ENCODE results near the gene KCTD10.

KCTD10 gene

DNA sequence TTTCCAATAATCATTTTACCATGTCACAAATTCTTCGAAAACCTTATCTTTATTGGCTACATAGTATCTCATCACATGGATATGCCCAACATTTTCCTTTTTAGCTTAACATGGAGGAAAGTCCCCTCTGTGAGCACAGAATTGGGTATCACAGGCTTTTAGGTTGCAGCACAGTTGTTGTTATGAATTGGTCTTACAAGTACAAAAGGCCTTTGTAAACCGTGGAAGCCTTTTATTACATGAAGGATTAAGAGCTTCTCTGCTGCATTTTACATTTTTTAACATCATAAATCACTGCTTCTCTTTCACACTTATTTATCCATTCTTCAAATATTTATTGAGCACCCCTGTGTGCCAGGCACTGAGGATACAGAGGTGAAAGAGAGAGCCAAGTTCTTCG lies 26.5 kb upstream of the KCTD10 start:
- no peak overlapping the region for H3K4me3 ChIP-seq (ENCODE audit: low read length)
- TF ChIP-seq ZNF274 (IDR thresholded peaks at IDR 0.05; ENCODE audit: low read depth, low read length), result no peak

DNA sequence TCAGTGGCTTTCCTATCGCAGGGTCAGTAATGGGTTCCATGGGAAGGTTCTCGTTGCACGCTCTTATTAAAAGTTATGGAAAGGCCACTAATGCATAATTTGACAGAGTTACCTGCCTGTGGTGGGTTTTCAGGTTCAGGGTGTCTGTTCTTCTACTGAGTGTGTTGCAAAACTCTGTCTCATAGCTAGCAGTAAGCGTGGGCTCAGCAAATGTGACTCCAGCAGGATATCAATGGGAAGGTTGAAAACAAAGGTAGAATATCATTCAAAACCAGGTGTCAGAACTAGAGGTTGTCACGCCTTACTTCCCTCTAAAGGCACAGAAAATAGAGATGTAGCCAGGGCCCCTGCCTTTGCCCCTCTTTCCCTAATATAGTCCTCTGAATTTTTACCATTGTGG lies 25.2 kb upstream of the KCTD10 start:
- no peak for TF ChIP-seq ZNF274 (IDR thresholded peaks at IDR 0.05; ENCODE audit: low read depth, low read length)
- no peak overlapping the region for H3K4me3 ChIP-seq (ENCODE audit: low read length)

DNA sequence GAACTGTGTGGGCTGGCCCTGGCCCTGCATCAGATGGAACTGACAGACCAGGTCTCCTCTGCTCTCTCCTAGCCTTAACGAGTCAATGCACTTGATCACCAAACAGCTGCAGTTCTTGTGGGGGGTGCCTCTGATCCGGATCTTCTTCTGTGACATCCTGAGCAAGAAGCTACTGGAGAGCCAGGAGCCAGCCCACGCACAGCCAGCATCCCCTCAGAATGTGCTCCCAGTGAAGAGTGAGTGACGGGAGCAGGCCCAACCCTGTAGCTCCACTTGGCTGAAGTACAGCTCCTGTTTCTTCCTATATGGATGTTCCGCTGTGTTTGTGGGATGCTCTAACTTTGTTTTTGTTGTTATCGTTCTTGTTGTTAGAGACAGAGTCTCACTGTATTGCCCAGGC lies 24.2 kb upstream of the KCTD10 start:
- no peak overlapping the region for H3K4me3 ChIP-seq (ENCODE audit: low read length)
- no peak for TF ChIP-seq ZNF274 (IDR thresholded peaks at IDR 0.05; ENCODE audit: low read depth, low read length)

DNA sequence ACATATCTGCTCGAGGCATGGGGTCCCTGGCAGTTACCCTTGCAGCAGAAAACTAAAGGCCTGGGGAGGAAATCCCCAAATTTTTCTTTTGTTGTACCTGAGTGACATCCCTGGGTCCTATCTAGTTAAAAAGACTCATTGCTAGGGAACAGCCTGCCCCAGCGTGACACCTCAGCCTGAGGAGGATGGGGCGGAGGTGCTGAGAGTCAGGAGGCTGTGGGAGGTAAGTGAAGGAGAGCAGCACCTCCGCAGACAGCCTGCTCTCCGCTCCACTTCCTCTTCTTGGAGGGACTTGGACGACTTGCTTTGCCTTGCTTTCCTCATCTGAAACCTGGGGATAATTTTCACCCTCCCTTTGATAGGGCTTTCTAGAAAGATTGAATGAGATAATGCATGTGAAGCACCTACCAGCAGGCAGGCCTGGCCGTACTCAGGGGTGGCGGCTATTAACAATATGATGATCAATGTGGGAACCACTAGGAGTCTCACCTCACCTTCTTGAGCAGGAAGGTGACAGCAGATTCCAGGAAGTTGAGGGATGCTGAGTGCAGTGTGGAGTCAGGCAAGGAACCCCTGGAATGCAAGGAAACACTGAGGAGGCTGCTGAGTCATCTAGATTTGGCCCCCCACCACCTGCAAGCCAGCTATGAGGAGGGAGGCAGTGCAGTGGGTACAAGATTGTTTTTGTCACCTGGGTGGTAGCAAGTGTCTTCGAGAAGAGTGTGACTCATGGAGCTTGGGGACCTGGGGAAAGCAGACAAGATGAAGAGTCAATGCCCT lies 23.5 kb upstream of the KCTD10 start:
- TF ChIP-seq ZNF274 (IDR thresholded peaks at IDR 0.05; ENCODE audit: low read depth, low read length), result no peak
- H3K4me3 ChIP-seq (ENCODE audit: low read length), result no peak overlapping the region

DNA sequence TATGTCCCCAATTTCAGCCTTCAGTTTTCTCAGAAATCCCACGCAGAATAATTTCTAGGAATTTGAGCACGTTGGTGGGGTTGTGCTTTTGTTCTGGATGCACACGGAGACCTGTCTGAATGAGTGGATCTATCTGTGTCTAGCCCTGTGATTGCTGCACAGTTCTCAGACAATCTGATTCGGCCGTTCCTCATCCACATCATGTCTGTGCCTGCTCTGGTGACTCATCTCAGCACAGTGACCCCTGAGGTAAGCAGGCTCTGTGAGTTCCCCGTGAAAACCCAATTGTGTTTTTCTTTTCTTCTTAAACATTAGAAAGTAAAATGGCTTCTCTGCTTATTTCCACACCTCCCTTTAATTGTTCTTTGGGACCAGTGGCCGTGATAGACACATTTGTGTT lies 20.6 kb upstream of the KCTD10 start:
- TF ChIP-seq ZNF274 (IDR thresholded peaks at IDR 0.05; ENCODE audit: low read depth, low read length), result no peak
- H3K4me3 ChIP-seq (ENCODE audit: low read length), result no peak overlapping the region

DNA sequence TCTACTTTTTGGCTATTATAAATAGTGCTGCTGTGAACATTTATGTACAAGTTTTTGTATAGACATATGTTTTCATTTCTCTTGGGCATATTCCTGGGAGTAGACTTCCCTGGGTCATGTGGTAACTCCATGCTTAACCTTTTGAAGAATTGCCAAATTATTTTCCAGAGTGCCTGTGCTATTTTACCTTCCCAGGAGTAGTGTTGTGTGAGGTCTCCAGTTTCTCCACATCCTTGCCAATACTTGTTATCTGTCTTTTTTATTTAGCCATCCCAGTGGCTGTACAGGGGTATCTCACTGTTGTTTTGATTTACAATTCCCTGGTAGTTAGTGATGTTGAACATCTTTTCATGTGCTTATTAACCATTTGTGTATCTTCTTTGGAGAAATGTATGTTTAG lies 19.2 kb upstream of the KCTD10 start:
- no peak overlapping the region for H3K4me3 ChIP-seq (ENCODE audit: low read length)
- TF ChIP-seq ZNF274 (IDR thresholded peaks at IDR 0.05; ENCODE audit: low read depth, low read length), result no peak

DNA sequence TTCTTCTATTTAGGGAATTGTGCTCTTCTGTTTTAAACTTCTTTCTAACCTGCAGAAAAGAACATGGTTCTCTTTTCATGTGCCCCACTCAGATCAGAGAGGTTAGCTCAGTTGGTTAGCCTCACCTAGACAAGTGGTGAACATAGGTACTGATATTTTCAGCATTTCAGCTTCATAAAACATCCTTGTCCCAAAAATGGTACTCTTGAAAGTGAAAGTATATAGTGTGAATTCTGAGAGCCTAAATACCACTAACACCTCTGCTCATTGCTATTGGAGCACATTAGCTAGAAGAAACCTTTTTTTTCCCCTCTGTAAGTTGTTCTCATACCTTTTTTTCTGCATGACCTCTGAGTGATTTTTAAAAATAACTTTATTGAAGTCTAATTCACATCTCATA lies 17.9 kb upstream of the KCTD10 start:
- H3K4me3 ChIP-seq (ENCODE audit: low read length), result no peak overlapping the region
- no peak for TF ChIP-seq ZNF274 (IDR thresholded peaks at IDR 0.05; ENCODE audit: low read depth, low read length)

DNA sequence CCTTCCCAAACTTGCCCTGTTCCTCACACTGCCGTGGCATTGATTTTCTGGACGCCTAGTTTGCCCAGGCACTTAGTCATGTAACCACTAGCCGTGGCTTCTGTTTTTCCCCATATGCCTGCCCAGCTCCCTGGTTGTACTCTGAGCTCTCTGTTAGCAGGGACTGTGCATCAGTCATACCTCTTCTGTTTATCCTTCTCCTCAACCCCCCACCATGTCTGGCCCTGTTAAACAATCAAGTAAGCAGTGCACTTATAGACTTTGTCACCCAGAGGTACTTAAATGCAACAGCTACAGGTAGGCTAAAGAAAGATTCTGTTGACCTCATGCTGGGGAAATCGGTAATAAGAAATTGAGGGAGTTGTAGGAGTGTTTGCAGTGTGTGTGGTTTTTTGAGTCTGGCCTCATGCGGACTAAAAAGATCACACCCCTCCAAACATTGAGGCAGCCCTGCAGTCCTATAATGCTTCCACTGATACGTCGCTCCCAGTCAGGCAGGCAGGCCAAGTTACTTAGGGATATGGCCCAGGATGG lies 17.3 kb upstream of the KCTD10 start:
- no peak overlapping the region for H3K4me3 ChIP-seq (ENCODE audit: low read length)
- no peak for TF ChIP-seq ZNF274 (IDR thresholded peaks at IDR 0.05; ENCODE audit: low read depth, low read length)

DNA sequence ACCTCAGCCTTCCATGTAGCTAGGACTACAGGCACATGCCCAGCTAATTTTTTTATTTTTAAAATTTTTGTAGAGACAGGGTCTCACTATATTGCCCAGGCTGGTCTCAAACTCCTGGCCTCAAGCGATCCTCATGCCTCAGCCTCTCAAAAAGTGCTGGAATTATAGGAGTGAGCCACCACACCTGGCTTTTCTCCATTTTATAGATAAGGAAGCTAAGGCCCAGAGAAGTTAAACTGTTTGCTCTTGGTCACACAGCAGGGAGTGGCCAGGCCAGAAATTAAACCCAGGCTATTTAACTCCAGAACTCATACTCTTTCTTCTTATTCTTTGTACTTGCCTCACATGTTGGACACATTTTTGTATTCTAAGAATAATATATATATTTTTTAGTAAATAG lies 16.8 kb upstream of the KCTD10 start:
- no peak overlapping the region for H3K4me3 ChIP-seq (ENCODE audit: low read length)
- no peak for TF ChIP-seq ZNF274 (IDR thresholded peaks at IDR 0.05; ENCODE audit: low read depth, low read length)

DNA sequence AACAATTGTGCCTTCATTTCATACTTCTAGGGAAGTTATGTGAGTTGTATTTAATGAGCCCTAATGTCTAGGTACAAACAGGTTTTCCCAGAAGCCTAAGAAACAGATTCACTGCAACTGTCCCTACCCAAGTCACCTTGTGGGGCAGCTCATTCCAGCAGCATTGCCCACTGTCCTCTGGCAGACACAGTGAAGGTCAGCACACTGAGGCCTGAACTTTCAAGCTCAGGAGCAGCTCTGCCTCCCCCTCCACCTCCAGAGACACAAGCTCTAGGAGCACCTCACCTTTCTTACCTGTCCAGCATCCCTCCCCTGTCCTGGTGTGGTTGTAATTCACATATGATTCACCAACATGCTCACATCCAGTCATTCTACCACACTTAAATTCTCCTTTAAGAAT lies 16.0 kb upstream of the KCTD10 start:
- H3K4me3 ChIP-seq (ENCODE audit: low read length), result no peak overlapping the region

DNA sequence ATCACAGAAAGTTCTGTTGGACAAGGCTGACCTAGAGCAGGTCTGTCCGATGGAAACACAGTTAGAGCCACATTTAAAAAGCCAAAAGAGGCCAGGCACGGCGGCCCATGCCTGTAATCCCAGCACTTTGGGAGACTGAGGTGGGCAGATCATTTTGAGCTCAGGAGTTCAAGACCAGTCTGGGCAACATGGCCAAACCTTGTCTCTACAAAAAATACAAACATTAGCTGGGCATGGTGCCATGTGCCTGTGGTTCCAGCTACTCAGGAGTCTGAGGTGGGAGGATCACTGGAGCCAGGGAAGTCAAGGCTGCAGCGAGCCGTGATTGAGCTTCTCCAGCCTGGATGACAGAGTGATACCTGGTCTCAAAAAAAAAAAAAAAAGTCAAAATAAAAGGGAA lies 15.3 kb upstream of the KCTD10 start:
- no peak for TF ChIP-seq ZNF274 (IDR thresholded peaks at IDR 0.05; ENCODE audit: low read depth, low read length)
- no peak overlapping the region for H3K4me3 ChIP-seq (ENCODE audit: low read length)

More for the DNA sequence above, 16.0 kb upstream of the KCTD10 start:
- no peak for TF ChIP-seq ZNF274 (IDR thresholded peaks at IDR 0.05; ENCODE audit: low read depth, low read length)

DNA sequence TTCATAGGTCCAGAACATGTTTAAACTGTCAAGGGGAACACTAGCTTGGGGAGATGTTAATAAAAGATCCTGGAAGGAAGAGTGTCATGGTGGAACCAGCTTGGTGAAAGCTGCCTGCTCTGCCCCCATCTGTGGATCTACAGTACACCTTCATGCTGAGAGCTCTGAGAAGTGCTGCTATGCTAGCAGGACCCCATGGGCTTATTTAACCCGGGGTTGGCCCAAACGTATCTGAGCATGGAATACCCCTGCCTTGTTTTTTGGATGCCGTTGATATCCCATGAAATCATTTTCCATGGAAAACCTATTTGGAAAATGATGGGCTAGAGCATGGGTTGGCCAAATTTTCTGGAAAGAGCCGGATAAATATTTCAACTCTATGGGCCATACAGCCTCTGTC lies 14.6 kb upstream of the KCTD10 start:
- no peak overlapping the region for H3K4me3 ChIP-seq (ENCODE audit: low read length)
- TF ChIP-seq ZNF274 (IDR thresholded peaks at IDR 0.05; ENCODE audit: low read depth, low read length), result no peak

DNA sequence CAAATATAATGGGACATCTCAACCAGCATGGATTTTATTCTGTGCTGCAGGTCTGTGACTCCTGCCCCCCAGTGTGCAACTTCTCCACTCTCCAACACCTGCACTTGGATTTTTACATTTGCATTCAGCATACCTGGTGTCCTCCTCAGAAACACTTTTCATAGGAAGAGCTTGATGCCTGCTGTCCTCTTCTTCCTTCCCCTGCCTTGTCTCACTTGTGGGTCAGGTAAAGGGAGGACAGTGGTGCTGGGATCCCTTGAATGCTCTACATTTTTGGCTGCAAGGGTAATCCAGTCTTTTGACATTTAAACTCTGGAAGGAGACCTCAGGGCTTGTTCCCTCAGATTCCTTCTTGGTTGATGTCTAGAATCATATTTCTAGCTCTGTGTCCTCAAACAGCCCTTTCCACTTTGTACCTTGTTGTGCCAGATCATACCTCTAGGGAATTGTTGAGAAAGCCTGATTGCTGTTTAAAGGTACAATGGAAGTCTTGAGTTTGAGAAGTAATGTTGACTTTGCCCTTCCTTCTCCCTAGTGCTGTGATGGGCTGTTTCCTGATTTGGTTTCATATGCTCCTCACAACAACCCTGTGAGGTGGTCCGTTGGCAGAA lies 13.0 kb upstream of the KCTD10 start:
- no peak overlapping the region for H3K4me3 ChIP-seq (ENCODE audit: low read length)
- no peak for TF ChIP-seq ZNF274 (IDR thresholded peaks at IDR 0.05; ENCODE audit: low read depth, low read length)

DNA sequence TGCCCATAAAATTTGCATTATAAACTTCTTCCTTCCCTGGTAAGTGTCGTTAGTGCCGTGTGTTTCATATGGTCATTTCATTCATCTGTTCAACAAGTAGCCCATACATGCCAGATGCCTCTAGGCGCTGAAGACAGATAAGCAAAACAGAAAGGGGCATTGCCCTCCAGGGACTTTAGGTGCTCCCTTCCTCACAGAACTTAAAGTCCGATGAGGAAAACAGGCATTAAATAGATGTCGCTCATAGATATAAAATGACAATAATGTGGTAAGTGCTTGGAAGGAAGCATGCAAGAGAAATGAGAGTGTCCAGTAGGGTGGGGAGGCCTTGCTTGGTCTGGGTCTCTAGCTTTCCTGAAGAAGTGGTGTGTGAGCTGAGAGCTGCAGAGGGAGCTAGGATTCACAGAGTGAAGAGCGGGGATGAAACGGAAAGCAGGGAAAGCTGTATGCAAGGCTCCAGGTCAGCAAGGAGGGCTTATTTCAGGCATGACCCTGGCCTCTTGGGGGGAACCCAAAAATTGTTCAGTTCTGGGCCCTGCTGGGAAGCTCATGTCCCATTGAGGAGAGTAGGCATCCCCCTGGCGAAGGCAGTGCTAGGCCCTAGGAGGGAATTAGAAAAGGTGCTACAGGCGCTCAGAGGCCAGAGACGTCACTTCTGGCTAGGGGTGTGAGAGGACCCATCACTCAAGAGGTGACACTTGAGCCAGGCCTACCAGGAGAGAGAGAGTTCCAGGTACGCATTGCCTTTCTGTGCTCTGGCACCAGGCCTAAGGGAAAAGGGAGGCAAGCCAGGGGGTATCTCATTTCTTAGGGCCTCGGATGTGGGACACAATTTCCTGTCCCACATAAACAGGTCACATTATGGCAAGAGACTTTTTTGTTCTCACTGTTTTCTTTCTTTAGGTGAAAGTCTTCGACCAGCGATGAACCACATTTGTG lies 12.2 kb upstream of the KCTD10 start:
- no peak for TF ChIP-seq ZNF274 (IDR thresholded peaks at IDR 0.05; ENCODE audit: low read depth, low read length)
- H3K4me3 ChIP-seq (ENCODE audit: low read length), result no peak overlapping the region

Data from GM08714 (cell line).